Measurements from ENCODE around the gene CCM2. TPM values are rescaled to one million over a fixed set of nuclear protein-coding genes. Genes with fewer than 3 reads are reported as not detected.

CCM2 gene
- total RNA-seq, 1 donor from 2014 or later: 47.8 TPM

DNA sequence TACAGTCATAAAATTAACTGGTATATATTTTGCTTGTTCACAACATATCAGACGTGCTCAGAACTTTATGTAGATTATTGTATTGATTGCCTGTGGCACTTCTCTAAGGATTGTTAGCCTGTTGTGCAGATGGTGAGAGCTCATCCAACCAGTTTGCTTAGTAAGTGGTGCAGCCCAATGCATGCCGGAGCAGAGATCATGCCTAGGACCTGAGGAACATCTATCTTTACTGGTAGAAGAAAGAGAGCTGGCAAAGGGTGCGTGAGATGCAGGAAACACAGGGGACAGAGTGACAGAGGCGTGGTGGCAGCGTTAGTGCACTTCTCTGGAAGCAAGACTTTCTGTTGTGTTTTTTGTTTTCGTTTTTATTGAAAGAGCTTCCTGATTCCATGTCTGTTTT, 35.9 kb downstream of the CCM2 start:
- TF ChIP-seq, protein P1, sequence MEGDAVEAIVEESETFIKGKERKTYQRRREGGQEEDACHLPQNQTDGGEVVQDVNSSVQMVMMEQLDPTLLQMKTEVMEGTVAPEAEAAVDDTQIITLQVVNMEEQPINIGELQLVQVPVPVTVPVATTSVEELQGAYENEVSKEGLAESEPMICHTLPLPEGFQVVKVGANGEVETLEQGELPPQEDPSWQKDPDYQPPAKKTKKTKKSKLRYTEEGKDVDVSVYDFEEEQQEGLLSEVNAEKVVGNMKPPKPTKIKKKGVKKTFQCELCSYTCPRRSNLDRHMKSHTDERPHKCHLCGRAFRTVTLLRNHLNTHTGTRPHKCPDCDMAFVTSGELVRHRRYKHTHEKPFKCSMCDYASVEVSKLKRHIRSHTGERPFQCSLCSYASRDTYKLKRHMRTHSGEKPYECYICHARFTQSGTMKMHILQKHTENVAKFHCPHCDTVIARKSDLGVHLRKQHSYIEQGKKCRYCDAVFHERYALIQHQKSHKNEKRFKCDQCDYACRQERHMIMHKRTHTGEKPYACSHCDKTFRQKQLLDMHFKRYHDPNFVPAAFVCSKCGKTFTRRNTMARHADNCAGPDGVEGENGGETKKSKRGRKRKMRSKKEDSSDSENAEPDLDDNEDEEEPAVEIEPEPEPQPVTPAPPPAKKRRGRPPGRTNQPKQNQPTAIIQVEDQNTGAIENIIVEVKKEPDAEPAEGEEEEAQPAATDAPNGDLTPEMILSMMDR (IDR thresholded peaks at IDR 0.05): no peak
- Mint-ChIP-seq H3K27me3 (ENCODE audit: low read depth) (no peaks in the 10 kb centered on the region), H3K27ac (ENCODE audit: unreplicated experiment) (no peak overlapping the region), H3K9me3 (ENCODE audit: low read depth) (no peaks in the 10 kb centered on the region), H3K36me3 (ENCODE audit: low read depth) (peaks cover 12% of the 10 kb centered on the region), H3K4me1 (ENCODE audit: low read depth) (peaks cover 17% of the 10 kb centered on the region), H3K4me3 (ENCODE audit: unreplicated experiment) (no peak overlapping the region)
- DNase-seq (ENCODE audit: low spot score): no peak

DNA sequence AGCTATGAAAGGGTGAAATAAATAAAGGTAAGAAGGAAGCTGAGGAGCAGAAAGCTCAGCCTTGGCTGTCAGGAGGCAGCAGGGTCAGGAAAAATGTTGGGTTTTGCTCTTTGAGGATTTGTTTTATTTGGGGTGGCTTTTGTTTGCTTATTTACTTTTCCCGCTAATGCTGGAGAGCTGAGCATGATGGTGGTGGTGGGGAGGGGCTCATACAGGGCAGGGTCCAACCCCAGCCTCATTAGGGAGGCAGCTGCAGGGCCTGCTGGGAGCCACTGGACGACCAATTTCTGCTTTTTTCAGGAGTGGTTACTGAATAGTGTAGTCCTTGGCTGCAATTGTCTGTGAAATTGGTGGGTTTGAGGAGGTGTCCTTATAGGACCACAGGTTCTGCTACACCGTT, 36.3 kb downstream of the CCM2 start:
- no peak overlapping the region for H3K27ac Mint-ChIP-seq (ENCODE audit: unreplicated experiment)
- no peak overlapping the region for H3K4me3 Mint-ChIP-seq (ENCODE audit: unreplicated experiment)
- DNase-seq (ENCODE audit: low spot score): peak; percentile 24
- H3K27me3 Mint-ChIP-seq (ENCODE audit: low read depth): no peaks in the 10 kb centered on the region
- peaks cover 17% of the 10 kb centered on the region for H3K4me1 Mint-ChIP-seq (ENCODE audit: low read depth)
- no peaks in the 10 kb centered on the region for H3K9me3 Mint-ChIP-seq (ENCODE audit: low read depth)
- peaks cover 14% of the 10 kb centered on the region for H3K36me3 Mint-ChIP-seq (ENCODE audit: low read depth)
- TF ChIP-seq, protein P1 (IDR thresholded peaks at IDR 0.05): no peak

DNA sequence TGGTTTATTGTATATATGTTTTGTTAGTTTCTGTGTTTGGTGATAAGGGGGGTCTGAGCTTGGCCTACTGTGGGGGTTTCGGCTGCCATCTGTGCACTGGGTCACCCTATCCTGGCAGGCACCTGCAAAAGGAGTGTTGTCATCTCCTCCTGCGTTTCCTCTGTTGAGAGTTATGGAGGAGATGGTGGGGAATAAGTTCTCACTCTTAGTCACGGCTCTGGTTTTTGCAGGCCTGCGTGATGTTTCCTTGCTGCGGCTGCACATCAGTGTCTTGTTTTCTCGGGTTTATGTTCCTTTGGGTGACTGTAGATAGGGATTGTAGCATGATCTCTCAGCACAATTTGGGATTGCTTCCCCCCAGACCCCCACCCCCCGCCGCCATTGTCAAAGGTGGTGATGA, 36.8 kb downstream of the CCM2 start:
- Mint-ChIP-seq H3K36me3 (ENCODE audit: low read depth) (peaks cover 15% of the 10 kb centered on the region), H3K27ac (ENCODE audit: unreplicated experiment) (no peak overlapping the region), H3K4me1 (ENCODE audit: low read depth) (peaks cover 17% of the 10 kb centered on the region), H3K27me3 (ENCODE audit: low read depth) (no peaks in the 10 kb centered on the region), H3K9me3 (ENCODE audit: low read depth) (no peaks in the 10 kb centered on the region), H3K4me3 (ENCODE audit: unreplicated experiment) (no peak overlapping the region)
- peak; percentile 35 for DNase-seq (ENCODE audit: low spot score)
- TF ChIP-seq, protein P1 (IDR thresholded peaks at IDR 0.05): no peak

DNA sequence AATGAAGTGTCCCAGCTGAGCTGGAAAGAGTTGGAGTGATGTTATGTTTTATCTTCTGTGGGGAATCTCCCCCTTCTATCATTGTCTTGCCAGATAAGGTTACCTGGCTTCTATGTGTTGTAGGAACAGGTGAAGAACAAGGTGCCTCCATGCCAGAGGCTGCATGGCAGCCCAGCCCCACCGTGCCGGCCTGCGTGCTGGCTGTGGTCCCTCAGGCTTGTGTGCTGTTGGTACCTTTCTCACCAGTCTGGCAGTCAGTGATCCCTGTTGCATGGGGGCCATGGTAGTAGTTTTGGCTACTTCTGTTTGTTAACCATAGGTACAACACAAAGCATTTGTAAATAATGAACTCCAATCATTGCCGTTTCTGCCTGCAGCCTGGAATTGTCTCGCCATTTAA, 37.9 kb downstream of the CCM2 start:
- Mint-ChIP-seq H3K27me3 (ENCODE audit: low read depth) (no peaks in the 10 kb centered on the region), H3K27ac (ENCODE audit: unreplicated experiment) (no peak overlapping the region), H3K9me3 (ENCODE audit: low read depth) (no peaks in the 10 kb centered on the region), H3K36me3 (ENCODE audit: low read depth) (peaks cover 22% of the 10 kb centered on the region), H3K4me1 (ENCODE audit: low read depth) (peaks cover 13% of the 10 kb centered on the region), H3K4me3 (ENCODE audit: unreplicated experiment) (no peak overlapping the region)
- DNase-seq (ENCODE audit: low spot score): peak; percentile 43
- TF ChIP-seq, protein P1 (IDR thresholded peaks at IDR 0.05): no peak

DNA sequence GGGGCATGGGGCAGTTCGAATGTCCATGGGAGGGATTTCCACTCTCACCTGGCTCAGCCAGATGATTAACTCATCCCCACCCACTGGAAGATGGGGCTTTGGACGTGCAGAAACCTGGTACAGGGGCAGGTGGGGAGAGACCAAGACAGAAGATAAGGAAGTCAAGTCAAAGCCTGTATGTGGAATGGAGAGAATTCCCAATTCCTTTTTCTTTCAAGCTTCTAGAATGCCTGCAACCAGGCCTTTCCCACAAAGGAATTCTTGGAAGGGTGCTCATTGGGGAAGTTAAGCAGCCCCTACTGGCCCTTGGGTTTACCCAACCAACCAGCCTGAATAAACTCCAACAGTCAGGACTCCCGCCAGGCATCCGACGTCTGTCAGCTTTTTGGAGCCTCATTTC, 39.1 kb downstream of the CCM2 start:
- peaks cover 27% of the 10 kb centered on the region for H3K36me3 Mint-ChIP-seq (ENCODE audit: low read depth)
- H3K27ac Mint-ChIP-seq (ENCODE audit: unreplicated experiment): no peak overlapping the region
- peak; percentile 7 for DNase-seq (ENCODE audit: low spot score)
- H3K27me3 Mint-ChIP-seq (ENCODE audit: low read depth): no peaks in the 10 kb centered on the region
- no peak overlapping the region for H3K4me3 Mint-ChIP-seq (ENCODE audit: unreplicated experiment)
- peaks cover under 1% of the 10 kb centered on the region for H3K4me1 Mint-ChIP-seq (ENCODE audit: low read depth)
- TF ChIP-seq, protein P1 (IDR thresholded peaks at IDR 0.05): no peak
- no peaks in the 10 kb centered on the region for H3K9me3 Mint-ChIP-seq (ENCODE audit: low read depth)
